Measurements from ENCODE around the gene PBX2.

Gene PBX2

GRCh38 chr6:32168807-32169591 lies 21.0 kb downstream of the PBX2 start:
- no peak for DNase-seq

- no peak for DNase-seq
Observed at GRCh38 chr6:32168350-32168749, 21.7 kb downstream of the PBX2 start.

GRCh38 chr6:32167761-32168262 lies 22.2 kb downstream of the PBX2 start:
- DNase-seq: no peak

GRCh38 chr6:32167154-32167760 lies 22.7 kb downstream of the PBX2 start:
- no peak for DNase-seq

- DNase-seq: no peak
Observed at GRCh38 chr6:32166411-32167061, 23.5 kb downstream of the PBX2 start.

GRCh38 chr6:32164295-32164694 lies 25.7 kb downstream of the PBX2 start, which contains the start of gene EGFL8:
Gene EGFL8 (plus strand): TSS chr6:32164595. CDS start chr6:32166166, 1,571 bp downstream.
- DNase-seq: no peak

- no peak for DNase-seq
Observed at GRCh38 chr6:32163559-32164258, 26.3 kb downstream of the PBX2 start.

GRCh38 chr6:32158052-32158451 lies 31.9 kb downstream of the PBX2 start:
- no peak for DNase-seq

GRCh38 chr6:32156891-32157290 lies 33.1 kb downstream of the PBX2 start:
- DNase-seq: no peak

GRCh38 chr6:32154514-32155161 lies 35.4 kb downstream of the PBX2 start:
- peak; percentile 73 for DNase-seq

GRCh38 chr6:32153564-32154513 lies 36.2 kb downstream of the PBX2 start, which contains the start of gene PPT2:
Gene PPT2 (plus strand): TSS chr6:32154141. CDS start chr6:32154595, 454 bp downstream.
- peak; percentile 72 for DNase-seq

GRCh38 chr6:32152769-32153563 lies 37.0 kb downstream of the PBX2 start:
- no peak for DNase-seq

- DNase-seq: no peak
Observed at GRCh38 chr6:32151863-32152768, 37.9 kb downstream of the PBX2 start, which contains the start of gene PRRT1. Gene PRRT1 (minus strand): TSS chr6:32151939. CDS start chr6:32151827, 112 bp downstream.

GRCh38 chr6:32151181-32151862 lies 38.7 kb downstream of the PBX2 start:
- DNase-seq: no peak

GRCh38 chr6:32149932-32150870 lies 39.8 kb downstream of the PBX2 start:
- DNase-seq: no peak

GRCh38 chr6:32149092-32149755 lies 40.8 kb downstream of the PBX2 start:
- no peak for DNase-seq

Data from activated CD4-positive, alpha-beta T cell treated with anti-CD3 and anti-CD28 coated beads, Interleukin-10, Interleukin-2, amounts not matched to agents 100 ng/mL and 50 ng/mL, durations not matched to agents 16 hours and 8 hours (primary cell).